Choroid plexus epithelial cell (primary cell): ENCODE measurements around the gene C1orf159.

ENCODE experiments used
- DNase-seq: peaks from one replicate; pipeline ENCODE4 v3.0.0-alpha.2; 2010; ENCODE audit warnings: low read depth
- H3K4me3 ChIP-seq: 2 replicates; pipeline ENCODE4 v1.5.1; 2011; ENCODE audit warnings: low read depth, mild to moderate bottlenecking, control low read depth, low read length, moderate library complexity
- TF ChIP-seq, protein P1 (sequence below): conservative IDR thresholded peaks from 2 replicates; pipeline ENCODE4 v1.5.1; 2011; ENCODE audit warnings: low read depth, mild to moderate bottlenecking, control low read depth, inconsistent platforms, low read length, moderate library complexity

C1orf159 gene

DNA sequence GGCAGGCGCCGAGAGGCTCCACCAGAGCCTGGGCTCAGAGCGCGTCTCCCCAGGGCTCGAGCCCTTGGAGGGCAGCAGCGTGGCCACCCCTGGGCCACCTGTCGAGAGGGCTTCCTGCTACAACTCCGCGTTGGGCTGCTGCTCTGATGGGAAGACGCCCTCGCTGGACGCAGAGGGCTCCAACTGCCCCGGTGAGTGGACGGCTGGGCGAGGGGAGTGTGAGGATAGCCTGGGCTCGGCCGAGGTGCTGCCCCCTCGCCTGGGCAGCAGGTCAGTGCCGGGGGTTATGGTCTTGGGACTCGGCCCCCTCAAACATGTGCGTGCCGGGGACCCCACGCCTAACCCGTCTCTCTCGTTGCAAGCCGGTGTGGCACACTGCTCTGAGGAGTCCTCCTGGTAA lies 69.1 kb downstream of the C1orf159 start:
- TF ChIP-seq, protein P1, sequence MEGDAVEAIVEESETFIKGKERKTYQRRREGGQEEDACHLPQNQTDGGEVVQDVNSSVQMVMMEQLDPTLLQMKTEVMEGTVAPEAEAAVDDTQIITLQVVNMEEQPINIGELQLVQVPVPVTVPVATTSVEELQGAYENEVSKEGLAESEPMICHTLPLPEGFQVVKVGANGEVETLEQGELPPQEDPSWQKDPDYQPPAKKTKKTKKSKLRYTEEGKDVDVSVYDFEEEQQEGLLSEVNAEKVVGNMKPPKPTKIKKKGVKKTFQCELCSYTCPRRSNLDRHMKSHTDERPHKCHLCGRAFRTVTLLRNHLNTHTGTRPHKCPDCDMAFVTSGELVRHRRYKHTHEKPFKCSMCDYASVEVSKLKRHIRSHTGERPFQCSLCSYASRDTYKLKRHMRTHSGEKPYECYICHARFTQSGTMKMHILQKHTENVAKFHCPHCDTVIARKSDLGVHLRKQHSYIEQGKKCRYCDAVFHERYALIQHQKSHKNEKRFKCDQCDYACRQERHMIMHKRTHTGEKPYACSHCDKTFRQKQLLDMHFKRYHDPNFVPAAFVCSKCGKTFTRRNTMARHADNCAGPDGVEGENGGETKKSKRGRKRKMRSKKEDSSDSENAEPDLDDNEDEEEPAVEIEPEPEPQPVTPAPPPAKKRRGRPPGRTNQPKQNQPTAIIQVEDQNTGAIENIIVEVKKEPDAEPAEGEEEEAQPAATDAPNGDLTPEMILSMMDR: no peak
- no peak for DNase-seq
- no peak overlapping the region for H3K4me3 ChIP-seq

DNA sequence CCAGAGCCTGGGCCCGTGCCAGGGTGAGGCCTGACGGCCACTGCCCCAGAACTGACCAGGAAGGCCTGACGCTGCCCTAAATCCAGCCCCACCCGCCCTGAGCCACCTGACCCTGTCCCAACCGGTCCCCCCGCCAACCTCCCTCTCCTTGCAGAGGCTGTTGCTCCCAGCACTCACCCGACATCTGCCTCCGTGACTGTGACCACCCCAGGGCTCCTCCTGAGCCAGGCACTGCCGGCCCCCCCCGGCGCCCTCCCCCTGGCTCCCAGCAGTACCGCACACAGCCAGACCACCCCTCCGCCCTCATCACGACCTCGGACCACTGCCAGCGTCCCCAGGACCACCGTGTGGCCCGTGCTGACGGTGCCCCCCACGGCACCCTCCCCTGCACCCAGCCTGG lies 69.6 kb downstream of the C1orf159 start:
- TF ChIP-seq, protein P1: no peak
- H3K4me3 ChIP-seq: no peak overlapping the region
- no peak for DNase-seq

DNA sequence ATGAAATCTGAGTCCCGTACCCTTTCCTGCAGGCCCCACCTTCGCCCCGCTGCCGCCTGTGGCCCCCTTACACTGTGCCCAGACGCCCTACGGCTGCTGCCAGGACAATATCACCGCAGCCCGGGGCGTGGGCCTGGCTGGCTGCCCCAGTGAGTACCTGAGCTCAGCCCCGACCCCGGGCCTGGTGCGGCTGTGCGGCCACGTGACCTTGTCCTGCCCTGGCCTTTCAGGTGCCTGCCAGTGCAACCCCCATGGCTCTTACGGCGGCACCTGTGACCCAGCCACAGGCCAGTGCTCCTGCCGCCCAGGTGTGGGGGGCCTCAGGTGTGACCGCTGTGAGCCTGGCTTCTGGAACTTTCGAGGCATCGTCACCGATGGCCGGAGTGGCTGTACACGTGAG lies 70.8 kb downstream of the C1orf159 start:
- no peak overlapping the region for H3K4me3 ChIP-seq
- DNase-seq: no peak
- TF ChIP-seq, protein P1: no peak

DNA sequence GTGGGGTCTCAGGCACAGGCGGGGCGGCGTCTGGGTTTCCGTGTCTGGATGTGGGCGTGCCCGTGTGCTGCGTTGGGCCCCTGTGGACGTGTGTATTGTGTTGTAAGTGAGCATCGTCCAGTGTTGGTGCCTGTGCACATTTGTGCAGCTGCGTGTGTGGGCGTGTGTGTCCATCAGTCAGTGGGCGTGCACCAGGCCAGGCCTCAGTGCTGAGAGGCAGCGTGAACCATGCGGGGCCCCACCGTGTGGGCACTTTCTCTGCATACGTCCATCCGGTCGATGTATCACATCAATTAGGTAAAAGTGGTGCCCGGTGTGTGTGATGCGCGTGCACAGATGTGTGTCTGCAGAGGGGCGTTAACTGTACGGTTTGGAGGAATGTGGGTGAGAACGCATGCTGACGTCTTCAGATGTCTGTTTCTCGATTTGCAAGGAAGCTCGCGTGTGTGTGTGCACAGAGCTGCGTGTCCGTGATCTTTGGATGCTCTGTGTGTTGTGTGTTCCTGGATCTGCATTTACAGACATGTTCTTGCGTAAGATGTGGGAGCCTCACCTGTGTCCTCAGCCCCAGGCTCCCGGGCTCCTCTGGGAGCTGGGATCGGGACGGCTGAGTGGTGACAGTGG lies 71.3 kb downstream of the C1orf159 start:
- no peak overlapping the region for H3K4me3 ChIP-seq
- TF ChIP-seq, protein P1: no peak
- no peak for DNase-seq

DNA sequence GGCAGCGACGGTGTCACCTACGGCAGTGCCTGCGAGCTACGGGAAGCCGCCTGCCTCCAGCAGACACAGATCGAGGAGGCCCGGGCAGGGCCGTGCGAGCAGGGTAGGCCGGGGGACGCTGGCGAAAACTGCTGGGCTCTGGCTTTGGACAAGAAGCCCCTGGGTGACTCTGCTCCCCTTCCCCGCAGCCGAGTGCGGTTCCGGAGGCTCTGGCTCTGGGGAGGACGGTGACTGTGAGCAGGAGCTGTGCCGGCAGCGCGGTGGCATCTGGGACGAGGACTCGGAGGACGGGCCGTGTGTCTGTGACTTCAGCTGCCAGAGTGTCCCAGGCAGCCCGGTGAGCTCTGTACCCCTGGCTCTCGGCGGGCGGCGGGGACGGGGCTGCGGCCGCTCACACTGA lies 72.0 kb downstream of the C1orf159 start:
- DNase-seq: no peak
- TF ChIP-seq, protein P1: no peak
- no peak overlapping the region for H3K4me3 ChIP-seq

DNA sequence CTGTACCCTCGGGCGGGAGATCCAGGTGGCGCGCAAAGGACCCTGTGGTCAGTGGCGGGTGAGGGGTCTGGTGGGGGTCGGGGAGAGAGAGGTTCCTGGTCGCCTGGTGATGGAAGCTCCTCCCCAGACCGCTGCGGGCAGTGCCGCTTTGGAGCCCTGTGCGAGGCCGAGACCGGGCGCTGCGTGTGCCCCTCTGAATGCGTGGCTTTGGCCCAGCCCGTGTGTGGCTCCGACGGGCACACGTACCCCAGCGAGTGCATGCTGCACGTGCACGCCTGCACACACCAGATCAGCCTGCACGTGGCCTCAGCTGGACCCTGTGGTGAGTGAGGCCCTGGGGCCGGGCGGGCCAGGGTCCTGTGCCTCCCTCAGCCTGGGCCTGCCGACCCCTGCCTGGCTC lies 72.5 kb downstream of the C1orf159 start:
- DNase-seq: no peak
- no peak overlapping the region for H3K4me3 ChIP-seq
- TF ChIP-seq, protein P1: no peak

DNA sequence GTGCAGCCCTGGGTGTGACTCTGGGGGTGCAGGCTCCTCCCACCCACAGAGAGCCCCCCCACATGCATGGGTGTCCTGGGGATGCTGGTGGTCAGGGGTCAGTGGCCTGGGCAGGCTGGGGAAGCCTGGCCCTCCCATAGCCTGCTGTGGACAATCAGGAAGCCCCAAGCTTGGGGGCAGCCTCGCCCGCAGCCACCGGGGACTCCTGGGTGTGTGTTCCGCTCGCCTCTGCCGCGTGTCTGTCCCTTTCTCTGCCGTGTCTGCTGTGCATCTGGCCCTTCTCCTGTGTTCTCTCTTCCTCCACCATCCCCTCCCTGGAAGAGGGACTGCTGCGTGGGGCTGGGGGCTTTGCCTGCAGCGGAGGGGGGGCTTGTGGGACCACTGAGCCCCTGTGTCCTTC lies 73.1 kb downstream of the C1orf159 start:
- no peak overlapping the region for H3K4me3 ChIP-seq
- DNase-seq: no peak
- TF ChIP-seq, protein P1: no peak
